CD4-positive, alpha-beta T cell (primary cell): Measurements from ENCODE around the gene RGL2. TPM values are rescaled to one million over a fixed set of nuclear protein-coding genes. Genes with fewer than 3 reads are reported as not detected.

ENCODE experiments used
- ATAC-seq: fragments of 200-7000 bp; cut with Tn5 transposase; one replicate; pipeline ENCODE4 v1.10.0; 2022; ENCODE audit warnings: mild to moderate bottlenecking; ENCODE audit not compliant: poor library complexity
- CTCF ChIA-PET: fragments of 350-600 bp; sonication (Branson Sonifier 250); formaldehyde crosslinking; loops from one replicate; lab custom pipeline; 2021; ENCODE audit warnings: antibody characterized with exemption, inconsistent platforms; lab: Charles Lee
- POLR2A ChIA-PET: fragments of 350-600 bp; sonication (Branson Sonifier 250); formaldehyde crosslinking; loops from one replicate; lab custom pipeline; 2021; ENCODE audit warnings: antibody characterized with exemption, inconsistent platforms; lab: Charles Lee
- DNase-seq, 14 experiments: peaks; one replicate each; pipeline ENCODE4 v3.0.0-alpha.2; 2013 to 2020; ENCODE audit warnings: mixed read lengths in 2 of 14
- H3K27ac ChIP-seq, 2 donors: one replicate each; pipeline versions ENCODE4 v1.5.1 to v1.7.0; 2013; ENCODE audit warnings: low read length in 2 of 2, low read depth in 1 of 2, mild to moderate bottlenecking in 1 of 2
- H3K27me3 ChIP-seq, 2 experiments: 1 replicate in 1 of 2; 2 replicates in 1 of 2; pipeline versions ENCODE4 v1.6.1 to v1.7.0; 2013; ENCODE audit warnings: low read length in 2 of 2, control low read depth in 1 of 2, mild to moderate bottlenecking in 1 of 2, moderate library complexity in 1 of 2; ENCODE audit not compliant: insufficient read depth in 2 of 2, control insufficient read depth in 1 of 2
- H3K36me3 ChIP-seq: one replicate; pipeline ENCODE4 v1.6.1; 2013; ENCODE audit warnings: low read length, control low read depth; ENCODE audit not compliant: insufficient read depth
- H3K4me1 ChIP-seq: one replicate; pipeline ENCODE4 v1.6.1; 2013; ENCODE audit warnings: low read length, control low read depth; ENCODE audit not compliant: insufficient read depth
- H3K4me3 ChIP-seq: one replicate; pipeline ENCODE4 v1.5.1; 2013; ENCODE audit warnings: mild to moderate bottlenecking, low read length, moderate library complexity
- H3K9me3 ChIP-seq, 2 experiments: 1 replicate in 1 of 2; 2 replicates in 1 of 2; pipeline versions ENCODE4 v1.6.1 to v1.7.0; 2013; ENCODE audit warnings: low read length in 2 of 2, mild to moderate bottlenecking in 2 of 2, control low read depth in 1 of 2, moderate library complexity in 1 of 2; ENCODE audit not compliant: control insufficient read depth in 1 of 2, insufficient read depth in 1 of 2
- H3K27ac Mint-ChIP-seq: one replicate; pipeline ENCODE4 v1.8.0; 2020; ENCODE audit warnings: mixed read lengths
- H3K27me3 Mint-ChIP-seq: one replicate; pipeline ENCODE4 v1.8.0; 2021; ENCODE audit warnings: mixed read lengths
- H3K36me3 Mint-ChIP-seq: one replicate; pipeline ENCODE4 v1.8.0; 2021; ENCODE audit warnings: low read depth, mixed read lengths
- H3K4me1 Mint-ChIP-seq: one replicate; pipeline ENCODE4 v1.8.0; 2021; ENCODE audit warnings: low read depth, mixed read lengths
- H3K4me3 Mint-ChIP-seq: one replicate; pipeline ENCODE4 v1.8.0; 2020; ENCODE audit warnings: mild to moderate bottlenecking, mixed read lengths
- H3K9me3 Mint-ChIP-seq: one replicate; pipeline ENCODE4 v1.8.0; 2020; ENCODE audit warnings: mixed read lengths
- CTCF ChIP-seq: fragments of 200-600 bp; IDR thresholded peaks from one replicate; pipeline ENCODE4 v1.8.0; 2022; ENCODE audit warnings: antibody characterized with exemption, mild to moderate bottlenecking
- intact Hi-C, 2 experiments: fragments of 100-400 bp; cut with DNase I in 1 of 2; cut with micrococcal nuclease in 1 of 2; formaldehyde crosslinking; loops; one replicate each; pipeline versions ENCODE4 v1.15.1 to v1.9.0; 2023 to 2025; cut with DNase I, micrococcal nuclease
- total RNA-seq, 174 experiments: library from RNA in 2 of 174; stranded (reverse) in 2 of 174; gene quantifications; one replicate each; pipeline ENCODE4 v1.2.3 and lab custom pipeline; 2021 to 2026

The RGL2 gene
- total RNA-seq, 2 experiments from 2014 or later = 39.2 to 39.4 TPM

- Mint-ChIP-seq H3K4me1 (no peaks in the 10 kb centered on the region), H3K27ac (no peak overlapping the region), H3K4me3 (no peak overlapping the region), H3K9me3 (no peaks in the 10 kb centered on the region), H3K36me3 (peaks cover 60% of the 10 kb centered on the region), H3K27me3 (no peaks in the 10 kb centered on the region)
- no peak for TF ChIP-seq CTCF
- intact Hi-C loops = no loop called here
- CTCF ChIA-PET = interaction anchor here (1.2 kb wide), 1 partner anchor 11 kb away, joined by 3 read pairs; no protein-coding TSS in a partner anchor
- Histone ChIP-seq H3K36me3 (peaks cover 47% of the 10 kb centered on the region), H3K27me3 (no peaks in the 10 kb centered on the region), H3K4me3 (no peak overlapping the region), H3K4me1 (no peaks in the 10 kb centered on the region), H3K27ac (no peak overlapping the region), H3K9me3 (no peaks in the 10 kb centered on the region)
- ATAC-seq (no peak), DNase-seq (no peak)
- POLR2A ChIA-PET = no interaction called here
Observed at GRCh38 chr6:33259032-33259431, 39.7 kb downstream of the RGL2 start.

- no peaks in the 10 kb centered on the region for H3K9me3 ChIP-seq
- intact Hi-C loops = no loop called here
- Mint-ChIP-seq H3K9me3 (no peaks in the 10 kb centered on the region), H3K4me3 (no peak overlapping the region), H3K27me3 (no peaks in the 10 kb centered on the region), H3K27ac (no peak overlapping the region), H3K36me3 (peaks cover 38% of the 10 kb centered on the region), H3K4me1 (peaks cover 19% of the 10 kb centered on the region)
- no peak for TF ChIP-seq CTCF
- no peak overlapping the region for H3K4me3 ChIP-seq
- ChIA-PET POLR2A (no interaction called here), CTCF (no interaction called here)
- DNase-seq = no peak
- no peak overlapping the region for H3K27ac ChIP-seq
- ATAC-seq = no peak
- H3K4me1 ChIP-seq = peaks cover 17% of the 10 kb centered on the region
- H3K36me3 ChIP-seq = peaks cover 24% of the 10 kb centered on the region
- no peaks in the 10 kb centered on the region for H3K27me3 ChIP-seq
Observed at GRCh38 chr6:33254591-33254990, 44.2 kb downstream of the RGL2 start.

GRCh38 chr6:33252759-33253158 is 46.0 kb downstream of the RGL2 start:
- peaks cover 32% of the 10 kb centered on the region for H3K4me1 ChIP-seq
- Mint-ChIP-seq H3K36me3 (peaks cover 30% of the 10 kb centered on the region), H3K27ac (no peak overlapping the region), H3K4me3 (no peak overlapping the region), H3K9me3 (no peaks in the 10 kb centered on the region), H3K27me3 (no peaks in the 10 kb centered on the region), H3K4me1 (peaks cover 37% of the 10 kb centered on the region)
- no peak for ATAC-seq
- H3K27ac ChIP-seq = no peak overlapping the region
- H3K9me3 ChIP-seq = no peaks in the 10 kb centered on the region
- ChIA-PET CTCF (interaction anchor here (0.7 kb wide), 1 partner anchor 56 kb away, joined by 3 read pairs; no protein-coding TSS in a partner anchor), POLR2A (no interaction called here)
- no peak for TF ChIP-seq CTCF
- peaks cover 20% of the 10 kb centered on the region for H3K36me3 ChIP-seq
- intact Hi-C loops = no loop called here
- H3K4me3 ChIP-seq = no peak overlapping the region
- no peaks in the 10 kb centered on the region for H3K27me3 ChIP-seq
- no peak for DNase-seq
